NCI-H69 (cell line): Measurements from ENCODE around the gene TMC6.
A peak's percentile ranks its signal among the peaks of the same experiment; 100 is the strongest.
"Not testable (repeated sequence)": the region's sequence is repeated elsewhere in the genome, so short reads cannot be mapped to it uniquely, and the experiment has no call there.

Experiments
- DNase-seq: peaks from one replicate; lab custom pipeline; 2025; lab: John Stamatoyannopoulos, UW

The TMC6 gene

GRCh38 chr17:78110363-78111015 lies 18.1 kb downstream of the TMC6 start:
- DNase-seq: no peak

- no peak for DNase-seq
These were observed 19.1 kb downstream of the TMC6 start for GRCh38 chr17:78109489-78109761.

- DNase-seq: no peak
These were observed 19.6 kb downstream of the TMC6 start for GRCh38 chr17:78108726-78109488.

DNA sequence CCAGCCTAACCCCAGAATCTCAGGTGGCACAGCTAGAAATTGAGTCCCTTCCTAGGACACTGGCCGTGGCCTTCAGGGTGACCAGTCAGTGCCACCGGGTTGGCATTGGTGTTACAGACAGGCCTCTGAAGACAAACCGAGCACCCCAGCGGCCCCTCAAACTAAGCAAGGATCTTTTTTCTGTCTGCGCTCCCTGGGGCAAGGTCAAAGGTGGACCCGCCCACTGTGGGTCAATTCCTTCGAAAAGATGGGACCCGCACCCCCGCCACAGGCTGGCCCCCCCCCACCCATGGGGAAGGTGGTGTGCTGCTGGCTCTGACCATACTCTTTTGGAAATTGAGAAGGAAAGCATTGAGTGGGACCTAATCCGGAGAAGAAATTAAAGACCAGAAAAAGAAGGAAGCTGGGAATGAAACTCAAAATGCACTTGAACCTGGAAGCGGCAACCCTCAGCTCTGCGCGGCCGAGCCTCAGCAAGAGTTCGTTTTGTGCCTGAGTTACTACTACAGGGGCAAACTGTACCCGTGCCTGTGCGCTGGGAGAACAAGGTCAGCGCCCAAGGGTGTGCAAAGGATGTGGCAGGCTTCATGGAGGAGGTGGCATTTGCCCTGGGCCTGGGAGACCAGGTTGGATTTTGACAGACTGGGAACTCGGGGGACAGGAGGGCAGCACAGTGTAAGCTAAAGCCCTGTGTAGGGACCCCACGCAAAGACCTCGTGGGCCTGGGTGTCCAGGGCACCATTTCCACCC lies 20.4 kb downstream of the TMC6 start:
- DNase-seq: no peak

DNA sequence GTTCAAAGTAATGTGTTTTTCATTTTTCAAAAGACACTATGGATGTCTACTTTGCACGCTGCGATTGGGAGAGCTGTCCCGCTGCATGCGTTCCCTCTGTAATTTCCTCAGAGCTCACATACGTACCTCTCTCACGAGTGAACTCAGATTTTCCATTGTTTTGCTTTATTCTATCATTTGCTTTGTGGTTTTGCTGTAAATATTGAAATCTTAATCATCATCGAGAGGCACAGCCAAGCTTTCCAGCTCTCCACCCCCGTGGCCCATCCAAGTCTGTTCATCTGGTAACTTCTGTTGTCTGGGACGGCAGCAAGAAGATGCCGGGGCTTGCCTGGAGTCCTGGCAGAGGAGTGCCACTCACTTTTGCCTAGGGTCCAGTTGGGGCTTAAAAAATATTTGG lies 21.1 kb downstream of the TMC6 start:
- DNase-seq: no peak

DNA sequence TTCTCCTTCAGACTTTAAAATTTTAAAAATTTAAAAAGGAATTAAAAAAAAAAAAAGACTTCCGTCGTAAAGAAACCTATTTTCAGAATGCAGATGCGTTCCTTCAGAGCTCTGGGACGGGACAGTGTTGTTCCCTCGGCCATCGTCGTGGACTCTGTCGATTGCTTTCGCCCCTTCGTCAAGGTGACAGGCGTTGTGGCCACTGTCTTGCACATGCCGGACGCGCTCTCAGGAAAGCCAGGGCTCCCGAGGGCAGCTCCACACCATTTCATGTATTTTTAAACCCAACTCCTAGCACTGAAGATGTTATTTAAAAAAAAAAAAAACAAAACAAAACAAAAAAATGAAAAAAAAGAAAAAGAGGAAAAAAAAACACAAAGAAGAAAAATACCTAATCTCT lies 22.3 kb downstream of the TMC6 start:
- DNase-seq: no peak

DNA sequence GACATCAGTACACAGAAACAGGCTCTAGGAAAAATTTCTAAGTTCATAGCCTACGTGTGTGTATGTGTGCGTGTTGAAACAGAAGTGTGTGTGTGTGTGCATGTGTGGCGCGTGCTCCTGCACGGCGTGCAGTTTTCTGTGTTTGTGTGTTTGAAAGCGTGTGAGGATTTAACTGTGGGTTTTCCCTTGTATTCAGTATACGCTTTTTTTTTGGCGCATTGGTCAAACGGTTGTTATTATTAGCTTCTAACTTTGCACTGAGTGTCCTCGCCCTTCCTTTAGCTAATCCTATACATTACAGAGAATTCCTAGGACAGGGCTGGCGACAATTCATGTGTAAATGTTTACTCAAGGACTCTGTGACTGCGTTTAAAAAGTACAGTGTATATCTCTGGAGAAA lies 23.0 kb downstream of the TMC6 start:
- no peak for DNase-seq

GRCh38 chr17:78105101-78105500 lies 23.5 kb downstream of the TMC6 start:
- DNase-seq: no peak

GRCh38 chr17:78104540-78104941 lies 24.0 kb downstream of the TMC6 start:
- DNase-seq: no peak

GRCh38 chr17:78103311-78103710 lies 25.2 kb downstream of the TMC6 start:
- DNase-seq: no peak

- no peak for DNase-seq
These were observed 27.0 kb downstream of the TMC6 start for GRCh38 chr17:78101542-78101941.

DNA sequence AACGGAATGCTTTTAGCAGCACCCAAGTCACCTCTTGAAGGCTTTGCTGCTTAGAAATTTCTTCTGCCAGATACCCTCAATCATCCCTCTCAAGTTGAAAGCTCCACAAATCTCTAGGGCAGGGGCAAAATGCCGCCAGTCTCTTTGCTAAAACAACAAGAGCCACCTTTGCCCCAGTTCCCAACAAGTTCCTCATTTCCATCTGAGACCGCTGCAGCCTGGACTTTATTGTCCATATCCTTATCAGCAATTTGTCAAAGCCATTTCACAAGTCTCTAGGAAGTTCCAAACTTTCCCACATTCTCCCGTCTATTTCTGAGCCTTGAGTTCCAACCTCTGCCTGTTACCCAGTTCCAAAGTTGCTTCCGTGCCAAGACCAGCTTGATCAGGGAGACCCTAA lies 27.4 kb downstream of the TMC6 start:
- no peak for DNase-seq

DNA sequence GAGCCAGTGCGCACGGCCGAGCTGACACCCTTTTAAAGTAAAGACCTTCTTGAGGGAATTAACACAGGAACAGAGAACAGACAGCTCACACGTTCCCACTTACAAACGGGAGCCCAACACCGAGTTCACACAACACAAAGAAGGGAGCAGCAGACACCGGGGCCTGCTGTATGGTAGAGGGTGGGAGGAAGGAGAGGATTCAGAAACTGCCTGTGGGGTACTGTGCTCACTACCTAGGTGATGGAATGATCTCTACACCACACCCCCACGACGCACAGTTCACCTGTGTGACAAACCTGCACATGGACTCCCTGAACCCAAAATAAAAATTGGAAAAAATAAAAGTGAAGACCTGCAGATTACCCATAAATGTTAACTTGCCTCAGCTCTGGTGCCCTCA lies 32.5 kb downstream of the TMC6 start:
- no peak for DNase-seq

DNA sequence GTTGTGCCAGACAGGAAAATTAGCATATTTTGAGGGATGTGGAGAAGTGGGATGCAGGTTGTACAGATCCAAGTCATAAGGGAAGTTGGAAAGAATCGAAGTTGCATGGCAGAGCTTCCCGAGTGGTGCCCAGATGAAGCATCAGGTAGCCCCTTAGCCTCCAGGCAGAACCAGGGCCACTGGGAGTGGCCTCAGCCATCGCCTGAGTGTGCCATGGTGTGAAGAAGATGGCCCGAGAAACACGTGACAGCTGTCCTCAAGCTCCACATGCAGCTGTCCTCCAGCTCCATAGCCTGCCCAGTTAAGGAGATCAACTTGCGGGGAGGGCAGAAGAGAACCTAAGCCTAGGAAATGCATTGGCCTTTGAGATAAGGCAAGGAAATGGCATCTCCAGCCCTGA lies 33.5 kb downstream of the TMC6 start:
- DNase-seq: no peak

GRCh38 chr17:78092794-78093324 lies 35.7 kb downstream of the TMC6 start:
- no peak for DNase-seq

GRCh38 chr17:78089576-78090281 lies 38.8 kb downstream of the TMC6 start:
- DNase-seq: no peak

DNA sequence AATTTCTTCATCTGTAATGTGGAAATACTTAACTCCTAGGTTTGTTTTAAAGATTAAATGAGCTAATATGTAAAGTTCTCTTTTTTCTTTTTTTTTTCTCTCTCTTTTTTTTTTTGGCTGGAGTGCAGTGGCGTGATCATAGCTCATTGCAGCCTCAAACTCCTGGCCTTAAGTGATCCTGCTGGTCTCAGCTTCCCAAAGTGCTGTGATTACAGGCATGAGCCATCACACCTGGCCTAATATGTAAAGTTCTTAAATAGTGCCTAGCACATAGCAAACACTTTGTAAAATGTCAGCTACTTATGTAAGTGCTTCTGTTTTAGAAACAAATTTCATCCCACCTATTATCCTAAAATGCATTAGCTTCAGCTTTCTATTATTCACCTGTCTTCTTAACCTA lies 40.0 kb downstream of the TMC6 start:
- DNase-seq: no peak

DNA sequence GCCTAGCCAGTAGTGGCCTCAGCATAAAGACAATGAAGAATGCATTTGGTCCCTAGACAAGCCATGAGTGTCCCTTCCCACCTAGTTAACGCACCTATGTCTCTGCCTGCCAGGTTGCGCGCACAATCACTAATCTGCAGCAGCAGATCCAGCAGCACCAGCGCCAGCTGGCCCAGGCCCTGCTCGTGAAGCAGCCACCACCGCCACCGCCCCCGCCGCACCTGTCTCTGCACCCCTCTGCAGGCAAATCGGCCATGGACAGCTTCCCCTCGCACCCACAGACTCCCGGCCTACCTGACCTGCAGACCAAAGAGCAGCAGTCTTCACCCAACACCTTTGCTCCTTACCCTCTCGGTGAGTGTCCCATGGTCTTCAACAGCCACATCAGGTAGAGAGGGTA lies 41.8 kb downstream of the TMC6 start:
- DNase-seq: no peak

- DNase-seq: peak; percentile 69
These were observed 45.6 kb downstream of the TMC6 start for GRCh38 chr17:78082988-78083387.

DNA sequence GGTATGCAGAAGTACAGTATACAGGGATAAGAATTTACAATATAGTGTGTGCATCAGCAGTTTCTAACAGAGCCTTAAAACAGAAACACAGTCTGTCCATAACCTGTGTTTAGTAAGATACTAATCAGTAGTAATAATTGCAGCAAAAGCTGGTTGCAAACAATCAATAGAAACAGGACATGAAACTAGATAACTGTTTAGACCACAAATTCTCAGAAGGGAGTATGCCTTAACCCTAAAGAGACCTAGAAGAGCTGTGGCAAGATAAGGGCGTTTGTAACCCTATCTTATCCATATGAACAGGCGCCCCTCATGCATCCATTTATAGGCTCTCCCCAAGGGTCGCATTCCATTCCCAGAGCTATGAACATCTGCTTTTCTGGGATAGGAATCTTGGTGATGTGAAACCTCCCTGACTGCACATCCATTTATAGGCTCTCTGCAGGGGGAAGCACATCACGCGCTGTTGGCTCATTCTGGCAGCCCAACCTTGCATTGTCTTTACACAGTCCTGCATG lies 46.1 kb downstream of the TMC6 start:
- DNase-seq: not testable (repeated sequence)

- DNase-seq: no peak
These were observed 47.0 kb downstream of the TMC6 start for GRCh38 chr17:78081551-78081950.

DNA sequence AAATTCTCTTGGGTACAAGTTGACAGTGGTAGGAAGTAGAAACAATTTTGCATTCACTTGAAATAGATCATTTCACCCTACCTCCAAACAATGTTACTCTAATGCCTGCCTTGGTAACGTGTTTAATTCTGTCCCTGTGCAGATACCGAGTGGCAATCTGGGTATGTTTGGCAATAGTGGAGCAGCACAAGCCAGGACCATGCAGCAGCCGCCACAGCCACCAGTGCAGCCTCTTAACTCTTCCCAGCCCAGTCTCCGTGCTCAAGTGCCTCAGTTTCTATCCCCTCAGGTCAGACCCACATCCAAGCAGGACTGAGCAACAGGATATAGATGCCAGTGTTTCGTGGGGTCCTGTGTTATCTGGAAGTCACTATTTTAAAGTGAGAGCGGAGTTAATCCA lies 49.3 kb downstream of the TMC6 start:
- no peak for DNase-seq
